ENCODE results near the gene CYP2B6. TPM values are rescaled to one million over a fixed set of nuclear protein-coding genes. Genes with fewer than 3 reads are reported as not detected.
"Not testable (repeated sequence)": the region's sequence is repeated elsewhere in the genome, so short reads cannot be mapped to it uniquely, and the experiment has no call there.

CYP2B6 gene
- total RNA-seq, 1 donor from 2014 or later, result not detected

DNA sequence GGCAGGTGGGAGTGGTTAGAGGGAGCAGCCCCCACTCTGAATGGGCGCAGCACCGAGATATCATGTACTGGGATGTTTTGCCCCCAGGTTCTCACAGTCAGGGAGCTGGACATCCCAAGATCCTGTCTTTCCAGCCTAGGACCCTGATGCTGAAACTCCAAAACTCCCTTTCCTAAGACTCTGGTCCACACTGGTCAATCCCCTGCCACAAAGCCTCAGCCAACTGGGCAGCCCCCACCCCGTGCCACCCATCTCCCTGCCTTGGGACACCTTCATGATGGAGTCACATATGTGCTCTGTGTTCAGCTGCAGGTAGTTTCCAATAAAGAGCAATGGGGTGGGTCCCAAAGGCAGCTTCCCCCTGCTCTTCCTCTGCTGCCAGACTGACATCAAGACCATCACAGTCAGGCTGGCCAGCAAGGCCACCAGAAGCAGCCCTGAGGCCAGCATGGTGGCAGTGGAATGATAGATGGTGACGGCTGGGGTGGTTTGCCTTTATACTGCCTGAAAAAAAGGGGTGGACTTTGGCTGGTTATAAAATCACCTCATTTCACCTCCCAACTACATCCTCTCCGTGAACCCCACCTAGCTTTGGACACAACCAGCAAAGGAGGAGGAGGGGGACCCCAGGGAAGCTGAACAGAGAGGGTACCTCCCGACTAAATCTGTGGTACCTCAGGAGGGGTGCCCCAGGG lies 36.3 kb downstream of the CYP2B6 start:
- DNase-seq (ENCODE audit: low spot score), result no peak
- intact Hi-C loops (cut with DNase I), result no loop called here

DNA sequence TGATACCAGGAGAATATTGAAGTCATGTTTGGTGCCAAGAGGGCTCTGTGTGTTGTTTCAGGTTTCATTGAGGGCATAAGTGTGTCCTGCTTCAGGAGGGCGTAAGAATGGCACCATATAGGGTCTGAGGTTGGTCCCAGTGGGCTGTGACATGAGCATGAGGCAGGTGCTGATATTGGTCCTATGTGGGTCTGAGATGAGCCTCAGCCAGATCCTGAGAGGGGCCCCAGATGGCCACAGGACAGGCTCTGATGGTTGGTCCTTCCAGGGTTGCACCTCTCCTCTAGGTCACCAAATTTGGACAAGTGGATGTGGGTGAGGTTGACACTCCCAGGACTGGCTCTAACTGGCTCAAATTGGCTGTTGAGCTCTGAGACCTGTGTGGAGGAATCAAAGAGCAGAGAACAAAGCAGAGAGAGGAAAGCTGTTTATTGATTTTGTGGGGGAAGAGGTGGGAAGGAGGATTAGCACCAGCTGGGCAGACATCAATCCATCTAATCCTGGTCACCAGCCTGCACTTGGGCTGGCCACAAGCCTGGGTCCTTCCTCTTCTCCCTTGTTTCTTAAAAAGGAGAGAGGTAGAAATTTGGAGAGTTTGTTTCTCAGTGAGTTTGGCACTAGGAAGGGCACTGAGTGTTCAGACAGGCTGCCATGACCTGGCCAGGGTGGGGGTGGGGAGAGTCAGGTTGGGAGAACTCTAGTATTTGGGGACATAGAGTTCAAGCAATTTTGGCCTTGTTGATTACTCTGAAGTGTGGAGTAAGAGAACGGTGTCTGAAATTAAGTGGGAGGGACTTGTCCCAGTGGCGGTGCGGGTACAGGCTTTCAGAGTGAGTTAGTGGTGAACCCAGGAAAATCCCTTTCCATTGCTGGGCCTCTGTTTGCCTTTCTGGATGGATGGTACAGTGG lies 38.7 kb downstream of the CYP2B6 start:
- no peak for DNase-seq (ENCODE audit: low spot score)
- intact Hi-C loops (cut with DNase I), result no loop called here

DNA sequence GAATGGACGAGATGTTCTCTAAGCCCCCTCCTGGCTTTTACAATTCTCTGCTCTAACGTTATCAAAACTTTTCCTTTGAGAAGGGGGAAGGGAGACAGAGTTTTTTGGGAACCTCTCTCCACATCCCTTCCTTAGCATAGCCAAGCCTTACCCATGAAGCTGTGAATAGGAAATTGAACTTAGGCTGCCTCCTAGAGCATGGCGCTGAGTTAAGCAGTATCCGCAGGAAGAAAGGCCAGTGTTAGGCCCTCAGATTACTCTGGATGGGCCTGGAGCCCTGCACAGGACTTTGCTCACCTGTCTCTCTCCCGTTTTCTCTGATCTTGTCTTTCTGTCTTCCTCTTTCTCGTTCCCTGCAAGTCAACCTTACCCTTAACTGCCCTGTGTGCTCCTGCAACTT lies 39.6 kb downstream of the CYP2B6 start:
- no peak for DNase-seq (ENCODE audit: low spot score)
- intact Hi-C loops (cut with DNase I), result no loop called here

DNA sequence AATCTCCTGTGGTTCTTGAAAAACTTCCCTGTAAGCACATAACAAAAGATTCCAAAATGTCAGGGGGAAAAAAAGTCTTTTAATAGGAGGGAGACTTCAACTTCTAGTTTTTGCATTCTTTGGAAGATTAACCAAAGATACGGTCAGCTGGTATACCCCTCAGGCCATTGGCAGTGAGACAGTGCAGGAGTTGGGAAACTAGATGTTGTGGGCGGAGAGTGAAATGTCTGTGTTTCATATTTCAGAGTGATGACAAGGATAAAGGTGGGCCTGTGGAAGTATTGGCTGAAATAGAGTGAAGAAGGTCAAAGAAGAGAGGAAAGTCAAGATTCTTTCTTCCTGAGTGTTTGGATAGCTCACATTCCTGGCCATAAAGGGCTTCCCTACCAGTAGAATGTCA lies 40.8 kb downstream of the CYP2B6 start:
- intact Hi-C loops (cut with DNase I), result no loop called here
- no peak for DNase-seq (ENCODE audit: low spot score)

DNA sequence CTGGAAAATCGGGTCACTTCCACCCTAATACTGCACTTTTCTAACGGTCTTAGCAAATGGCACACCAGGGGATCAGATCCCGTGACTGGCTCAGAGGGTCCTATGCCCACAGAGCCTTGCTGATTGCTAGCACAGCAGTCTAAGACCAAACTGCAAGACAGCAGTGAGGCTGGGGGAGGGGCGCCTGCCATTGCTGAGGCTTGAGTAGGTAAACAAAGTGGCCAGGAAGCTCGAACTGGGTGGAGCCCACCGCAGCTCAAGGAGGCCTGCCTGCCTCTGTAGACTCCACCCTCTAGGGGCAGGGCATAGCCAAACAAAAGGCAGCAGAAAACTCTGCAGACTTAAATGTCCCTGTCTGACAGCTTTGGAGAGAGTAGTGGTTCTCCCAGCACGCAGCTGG lies 42.2 kb downstream of the CYP2B6 start:
- DNase-seq (ENCODE audit: low spot score); intact Hi-C loops (cut with DNase I): not testable (repeated sequence)

DNA sequence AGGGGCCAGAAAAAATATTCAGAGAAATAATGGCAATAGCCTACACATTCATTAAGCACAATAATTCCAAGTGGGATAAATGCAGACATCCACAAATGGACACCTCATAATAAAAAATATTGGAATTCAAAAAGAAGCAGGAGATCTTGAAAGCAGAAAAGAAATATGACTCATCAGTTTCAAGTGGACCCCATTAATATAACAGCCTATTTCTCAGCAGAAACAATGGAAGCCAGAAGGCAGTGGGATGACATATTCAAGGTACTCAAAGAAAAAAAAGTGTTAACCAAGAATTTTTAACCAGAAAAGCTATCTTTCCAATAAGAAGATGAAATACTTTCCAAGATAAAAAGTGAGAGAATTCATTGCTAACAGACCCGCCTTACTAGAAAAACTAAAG lies 48.7 kb downstream of the CYP2B6 start:
- DNase-seq (ENCODE audit: low spot score), result no peak
- intact Hi-C loops (cut with DNase I), result no loop called here

DNA sequence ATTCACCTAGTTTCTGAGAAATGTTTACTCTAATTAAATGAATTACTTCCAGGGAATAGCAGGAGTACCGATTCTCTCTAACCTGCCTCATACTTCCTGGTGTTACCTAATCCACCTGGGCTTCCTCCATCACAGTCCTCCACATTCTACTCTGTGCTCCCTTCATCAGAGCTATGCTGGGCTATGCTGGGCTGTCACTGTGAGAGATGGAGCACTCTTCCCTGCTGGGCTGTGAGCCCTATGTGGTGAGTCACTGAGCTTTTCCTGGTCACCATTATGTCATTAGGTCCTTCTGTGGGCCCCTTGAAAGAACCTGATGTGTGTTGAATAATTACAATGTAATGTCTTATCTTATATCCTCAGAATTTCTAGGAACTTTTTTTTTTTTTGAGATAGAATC lies 54.0 kb downstream of the CYP2B6 start:
- DNase-seq (ENCODE audit: low spot score); intact Hi-C loops (cut with DNase I): not testable (repeated sequence)

DNA sequence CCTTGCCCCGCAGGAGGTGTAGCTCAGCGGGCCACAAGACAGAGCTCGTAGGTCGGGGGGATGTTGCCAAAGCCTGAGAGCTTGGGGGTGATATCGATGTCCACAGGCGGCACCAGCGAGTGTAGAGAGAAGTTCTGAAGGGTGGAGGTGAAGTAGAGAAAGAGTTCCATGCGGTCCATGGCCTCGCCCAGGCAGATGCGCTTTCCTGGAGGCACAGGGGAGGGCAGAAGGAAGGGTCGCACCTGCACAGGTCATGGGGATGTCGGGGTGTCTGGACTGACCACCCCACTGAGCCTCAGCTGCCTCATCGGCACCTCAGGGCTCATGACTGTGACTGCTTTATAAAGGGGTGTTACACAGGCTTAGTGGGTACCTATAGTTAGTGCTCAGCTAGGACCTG lies 59.3 kb downstream of the CYP2B6 start:
- no peak for DNase-seq (ENCODE audit: low spot score)

DNA sequence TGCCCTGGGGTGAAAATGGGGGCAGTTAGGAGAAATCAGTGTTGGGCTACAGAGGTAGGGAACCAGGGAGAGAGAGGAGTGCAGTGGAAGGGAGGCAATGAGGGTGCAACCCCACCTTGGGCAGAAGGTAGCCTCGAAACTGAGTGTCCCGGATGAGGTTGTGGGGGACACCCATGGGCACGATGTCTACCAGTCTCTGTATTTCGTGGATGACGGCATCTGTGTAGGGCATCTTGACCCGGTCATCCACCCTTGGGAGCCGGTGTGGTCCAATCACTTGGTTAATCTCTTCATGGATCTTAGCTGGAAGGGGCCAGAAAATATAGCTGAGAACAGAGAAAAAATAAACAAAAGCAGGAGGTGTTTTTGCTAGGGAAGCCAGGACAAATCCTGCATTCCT lies 61.1 kb downstream of the CYP2B6 start:
- DNase-seq (ENCODE audit: low spot score); intact Hi-C loops (cut with DNase I): not testable (repeated sequence)

More for the DNA sequence above, 59.3 kb downstream of the CYP2B6 start:
- intact Hi-C loops (cut with DNase I), result no loop called here

DNA sequence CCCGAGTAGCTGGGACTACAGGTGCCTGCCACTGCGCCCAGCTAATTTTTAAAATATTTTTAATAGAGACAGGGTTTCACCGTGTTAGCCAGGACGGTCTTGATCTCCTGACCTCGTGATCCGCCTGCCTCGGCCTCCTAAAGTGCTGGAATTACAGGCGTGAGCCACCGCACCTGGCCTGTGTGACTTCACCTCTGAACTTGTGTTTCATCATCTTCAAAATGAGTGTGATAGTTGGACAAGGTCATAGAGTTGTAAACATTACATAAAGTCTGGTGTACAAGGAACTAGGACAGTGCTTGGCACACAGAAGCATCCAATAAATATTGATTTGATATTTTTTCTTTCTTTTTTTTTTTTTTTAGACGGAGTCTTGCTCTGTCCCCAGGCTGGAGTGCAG lies 62.2 kb downstream of the CYP2B6 start:
- intact Hi-C loops (cut with DNase I); DNase-seq (ENCODE audit: low spot score): not testable (repeated sequence)

DNA sequence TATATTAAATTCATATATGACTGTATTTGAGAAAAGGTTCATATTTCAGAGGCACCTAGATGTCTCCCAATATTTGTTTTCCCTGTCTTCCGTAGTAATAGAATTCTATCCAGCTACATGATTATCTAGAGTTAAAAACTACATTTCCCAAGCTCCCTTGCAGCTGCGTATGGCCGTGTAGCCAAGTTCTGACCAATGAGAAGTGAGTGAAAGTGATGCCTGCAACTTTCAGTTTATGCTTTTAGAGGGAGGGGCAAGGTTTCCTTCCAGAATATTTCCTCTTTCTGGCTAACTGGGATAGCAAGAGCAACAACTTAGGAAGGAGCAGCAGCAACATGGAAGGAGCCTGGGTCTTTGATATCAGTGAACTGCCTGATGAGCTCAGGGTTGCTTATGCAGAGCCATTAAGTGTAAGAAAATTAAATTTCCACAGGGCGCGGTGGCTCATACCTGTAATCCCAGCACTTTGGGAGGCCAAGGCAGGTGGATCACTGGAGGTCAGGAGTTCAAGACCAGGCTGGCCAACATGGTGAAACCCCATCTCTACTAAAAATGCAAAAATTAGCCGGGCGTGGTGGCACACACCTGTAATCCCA lies 74.0 kb downstream of the CYP2B6 start:
- DNase-seq (ENCODE audit: low spot score), result no peak
- intact Hi-C loops (cut with DNase I), result no loop called here

Other genes with a start within 250 kb of the CYP2B6 start
- gene ACTMAP, start 240.8 kb upstream of the CYP2B6 start, total RNA-seq, result 9.2 TPM
- 32.9 TPM for gene SNRPA, start 240.1 kb upstream of the CYP2B6 start, total RNA-seq
- 1.00 TPM for gene MIA, start 215.8 kb upstream of the CYP2B6 start, total RNA-seq
- 16.9 TPM for gene RAB4B, start 213.0 kb upstream of the CYP2B6 start, total RNA-seq
- 48.4 TPM for gene EGLN2, start 192.1 kb upstream of the CYP2B6 start, total RNA-seq
- not detected for gene CYP2A6, start 140.8 kb upstream of the CYP2B6 start, total RNA-seq
- gene CYP2A7, start 109.1 kb upstream of the CYP2B6 start, total RNA-seq, result not detected
- not detected for gene CYP2A13, start 97.2 kb downstream of the CYP2B6 start, total RNA-seq
- not detected for gene CYP2F1, start 123.2 kb downstream of the CYP2B6 start, total RNA-seq
- 0.48 TPM for gene CYP2S1, start 201.9 kb downstream of the CYP2B6 start, total RNA-seq
- 13.0 TPM for gene AXL, start 227.9 kb downstream of the CYP2B6 start, total RNA-seq

Measured in cardiac septum (tissue), 1 donor.